Adrenal gland (tissue), 12 donors: ENCODE data around the gene CELF2. TPM values are rescaled to one million over a fixed set of nuclear protein-coding genes. Genes with fewer than 3 reads are reported as not detected.

ENCODE experiments used
- DNase-seq, 7 donors: peaks; one replicate each; pipeline ENCODE4 v3.0.0-alpha.2; 2019 to 2020
- H3K27ac ChIP-seq, 5 donors: fragments of 200-600 bp; sonication (generic) in 4 of 5; 1 replicate in 3 of 5; 2 replicates in 2 of 5; pipeline versions ENCODE4 v1.5.1 to v1.8.0; 2016 to 2020; ENCODE audit warnings: mild to moderate bottlenecking in 1 of 5
- H3K27me3 ChIP-seq: fragments of 200-600 bp; 2 replicates; pipeline ENCODE4 v1.8.0; 2021
- H3K36me3 ChIP-seq, 2 donors: fragments of 200-600 bp; replicated peaks in 1 of 2; 1 replicate in 1 of 2; 2 replicates in 1 of 2; pipeline versions ENCODE4 v1.5.1 to v1.8.0; 2018 to 2022
- H3K4me1 ChIP-seq, 2 donors: fragments of 200-600 bp; replicated peaks in 1 of 2; 1 replicate in 1 of 2; 2 replicates in 1 of 2; pipeline versions ENCODE4 v1.5.1 to v1.8.0; 2018 to 2021
- H3K4me3 ChIP-seq, 4 donors: fragments of 200-600 bp; sonication (generic) in 3 of 4; one replicate each; pipeline ENCODE4 v1.5.1; 2016 to 2018
- H3K9me3 ChIP-seq, 3 donors: fragments of 200-600 bp; sonication (generic) in 1 of 3; replicated peaks in 1 of 3; 1 replicate in 2 of 3; 2 replicates in 1 of 3; pipeline versions ENCODE4 v1.5.1 to v1.8.0; 2016 to 2021
- CTCF ChIP-seq, 6 experiments: fragments of 450-650 bp in 4 of 6; fragments of 200-600 bp in 2 of 6; sonication (generic) in 1 of 6; IDR thresholded peaks; 1 replicate in 5 of 6; 2 replicates in 1 of 6; pipeline versions ENCODE4 v1.5.1 to v1.8.0; 2016 to 2021; ENCODE audit warnings: antibody characterized with exemption in 6 of 6, mild to moderate bottlenecking in 2 of 6, moderate library complexity in 1 of 6
- POLR2A ChIP-seq, 2 donors: fragments of 450-650 bp; IDR thresholded peaks; one replicate each; pipeline ENCODE4 v1.6.1; 2017; ENCODE audit warnings: antibody characterized with exemption in 2 of 2, mild to moderate bottlenecking in 2 of 2, moderate library complexity in 1 of 2
- WGBS, 4 donors: extraction: QIAGEN DNeasy Blood & Tissue Kit in 2 of 4; methylation state at CpG; one replicate each; pipeline versions ENCODE4 v1.1.5 to v1.1.7; 2013 to 2017; 5-methylcytosine and 5-hydroxymethylcytosine counted together
- intact Hi-C, 2 donors: fragments of 100-400 bp; cut with DNase I; formaldehyde crosslinking; loops; one replicate each; pipeline versions ENCODE4 v1.14.1 to v1.15.0; 2022 to 2023
- polyA plus RNA-seq, 3 donors: library from polyadenylated mRNA; stranded (reverse); fragments of 200-250 nt in 2 of 3; fragments of 350-450 nt in 1 of 3; fragmentation: Illumina TruSeq in 1 of 3; extraction: RNeasy Lipid Tissue Mini Kit (QIAGEN cat#74804) in 1 of 3; gene quantifications; one replicate each; pipeline ENCODE4 v1.2.3, GENCODE V29; 2013 to 2014
- total RNA-seq, 9 donors: library from RNA; depleted of rRNA in 4 of 9; stranded (reverse); fragments of >200 nt in 4 of 9; fragments of 120-200 nt in 1 of 9; fragmentation: NEBNext Ultra II Directional in 1 of 9; extraction: Animal tissue kit (Norgen Biotek cat#: 25700) in 1 of 9; gene quantifications; one replicate each; pipeline versions ENCODE4 v1.1.0 to v1.2.4, GENCODE V29; 2013 to 2023
- donor health status: healthy with polysubstance abuse.
- donor health status: Bipolar disorder and iron deficiency.
- donor health status: DM: yes; HTN: yes; CAD: no.
- donor health status: DM: no; HTN: no; CAD: no.
- donor health status: DM: no; HTN: no; CAD: no.
- donor health status: DM: yes; HTN: yes; CAD: no.

The CELF2 gene
- total and polyA plus RNA-seq, 12 donors = 2.7 to 26.0 (median 10.3) TPM

- intact Hi-C loops = no loop called here
- TF ChIP-seq POLR2A (IDR thresholded peaks at IDR 0.05) (no peak), CTCF (IDR thresholded peaks at IDR 0.05) (no peak)
- no peaks in the 10 kb centered on the region for H3K27me3 ChIP-seq
- 76 to 95% (median 89%) methylated on average over 10 of the region's 10 CpGs for WGBS, 4 donors
- no peak overlapping the region for H3K4me3 ChIP-seq
- no peaks in the 10 kb centered on the region for H3K36me3 ChIP-seq
- DNase-seq = no peak
- H3K4me1 ChIP-seq = no peaks in the 10 kb centered on the region
- H3K9me3 ChIP-seq = no peaks in the 10 kb centered on the region
- no peak overlapping the region for H3K27ac ChIP-seq
These were observed 113.5 kb downstream of the CELF2 start for GRCh38 chr10:11131112-11131639.

GRCh38 chr10:11134411-11134810, 116.7 kb downstream of the CELF2 start:
- TF ChIP-seq CTCF (IDR thresholded peaks at IDR 0.05) = no peak
- TF ChIP-seq POLR2A (IDR thresholded peaks at IDR 0.05) = no peak
- Histone ChIP-seq H3K4me1 (no peaks in the 10 kb centered on the region), H3K27me3 (no peaks in the 10 kb centered on the region), H3K36me3 (no peaks in the 10 kb centered on the region), H3K27ac (no peak overlapping the region), H3K4me3 (no peak overlapping the region), H3K9me3 (no peaks in the 10 kb centered on the region)
- intact Hi-C loops = no loop called here
- DNase-seq = no peak
- 84 to 93% (median 86%) methylated on average over 5 to 7 of the region's 7 CpGs for WGBS, 4 donors

DNA sequence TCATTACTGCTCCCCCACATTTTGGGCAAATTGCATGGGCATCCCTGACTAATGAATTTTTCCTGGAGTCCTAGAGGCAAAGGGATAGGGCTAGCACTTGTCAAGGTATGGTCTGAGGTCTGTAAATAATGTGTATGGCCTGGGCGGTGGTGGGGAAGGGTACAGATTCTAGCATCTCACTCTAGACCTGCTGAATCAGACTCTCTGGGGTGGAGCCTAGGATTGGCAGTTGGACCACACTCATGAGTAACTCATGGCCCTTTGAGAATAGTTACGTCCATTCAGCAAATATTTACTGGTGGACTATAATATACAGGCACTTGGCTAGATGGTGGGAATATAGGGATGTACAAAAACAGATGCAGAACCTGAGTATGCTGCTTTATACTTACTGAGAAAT, 118.0 kb downstream of the CELF2 start:
- H3K4me3 ChIP-seq = no peak overlapping the region
- H3K4me1 ChIP-seq = no peaks in the 10 kb centered on the region
- no peak overlapping the region for H3K27ac ChIP-seq
- no peaks in the 10 kb centered on the region for H3K9me3 ChIP-seq
- WGBS, 4 donors = 75 to 88% (median 85%) methylated on average over 2 of the region's 2 CpGs
- intact Hi-C loops = no loop called here
- H3K27me3 ChIP-seq = no peaks in the 10 kb centered on the region
- no peak for TF ChIP-seq POLR2A (IDR thresholded peaks at IDR 0.05)
- TF ChIP-seq CTCF (IDR thresholded peaks at IDR 0.05) = no peak
- no peak for DNase-seq
- no peaks in the 10 kb centered on the region for H3K36me3 ChIP-seq

DNA sequence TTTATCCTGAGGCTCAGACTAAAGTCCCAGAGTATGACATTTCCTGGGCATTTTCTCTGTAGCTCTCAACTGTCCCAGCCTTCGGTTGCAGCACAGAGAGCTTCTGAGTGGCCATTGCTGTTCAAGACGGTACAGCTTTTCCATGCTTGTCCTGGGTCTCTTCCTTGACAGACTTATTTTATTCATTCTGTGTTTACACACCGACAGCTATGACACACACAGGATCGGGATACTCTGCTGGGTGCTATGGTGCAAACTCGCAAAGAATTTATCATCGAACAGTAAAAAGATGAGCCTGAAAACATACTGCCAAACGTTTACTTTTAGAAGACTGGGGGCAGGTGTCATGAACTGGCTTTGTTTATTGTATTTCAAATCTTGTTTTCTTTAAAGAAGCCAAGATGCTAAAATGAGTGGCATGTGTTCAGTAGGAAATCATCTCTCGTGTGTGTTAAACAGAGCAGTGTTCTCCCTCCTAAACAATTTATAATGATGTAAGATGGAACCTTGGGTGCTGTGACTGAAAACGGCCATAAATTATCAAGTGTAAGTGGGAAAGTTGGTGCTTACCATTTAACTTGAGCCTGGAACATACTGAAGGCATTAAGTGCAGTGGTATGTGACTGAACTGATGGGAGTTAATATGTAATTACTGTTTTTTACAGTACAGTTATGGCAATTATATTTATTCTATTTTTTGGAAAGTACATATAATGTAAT, 120.8 kb downstream of the CELF2 start:
- intact Hi-C loops = no loop called here
- Histone ChIP-seq H3K27me3 (no peaks in the 10 kb centered on the region), H3K27ac (no peak overlapping the region), H3K4me3 (no peak overlapping the region), H3K36me3 (no peaks in the 10 kb centered on the region), H3K4me1 (no peaks in the 10 kb centered on the region), H3K9me3 (no peaks in the 10 kb centered on the region)
- no peak for TF ChIP-seq POLR2A (IDR thresholded peaks at IDR 0.05)
- TF ChIP-seq CTCF (IDR thresholded peaks at IDR 0.05) = no peak
- WGBS, 4 donors = 71 to 74% (median 74%) methylated on average over 9 of the region's 9 CpGs
- no peak for DNase-seq
